MM.1S (cell line): ENCODE data around the gene HJURP.

Experiments
- CTCF ChIP-seq: fragments of 300-600 bp; sonication (generic); IDR thresholded peaks from 2 replicates; pipeline ENCODE4 v1.5.1; 2016; ENCODE audit warnings: antibody characterized with exemption, low read length, mixed read lengths
- EZH2 ChIP-seq: fragments of 300-600 bp; sonication (generic); optimal IDR thresholded peaks from 2 replicates; pipeline ENCODE3; 2017; ENCODE audit warnings: low read depth, mild to moderate bottlenecking, antibody characterized with exemption, low read length, mixed read lengths

- TF ChIP-seq CTCF = no peak
- TF ChIP-seq EZH2 = no peak
Observed at GRCh38 chr2:233822781-233823730, 31.3 kb downstream of the HJURP start.
